ENCODE measurements around the gene VANGL2.

The VANGL2 gene

DNA sequence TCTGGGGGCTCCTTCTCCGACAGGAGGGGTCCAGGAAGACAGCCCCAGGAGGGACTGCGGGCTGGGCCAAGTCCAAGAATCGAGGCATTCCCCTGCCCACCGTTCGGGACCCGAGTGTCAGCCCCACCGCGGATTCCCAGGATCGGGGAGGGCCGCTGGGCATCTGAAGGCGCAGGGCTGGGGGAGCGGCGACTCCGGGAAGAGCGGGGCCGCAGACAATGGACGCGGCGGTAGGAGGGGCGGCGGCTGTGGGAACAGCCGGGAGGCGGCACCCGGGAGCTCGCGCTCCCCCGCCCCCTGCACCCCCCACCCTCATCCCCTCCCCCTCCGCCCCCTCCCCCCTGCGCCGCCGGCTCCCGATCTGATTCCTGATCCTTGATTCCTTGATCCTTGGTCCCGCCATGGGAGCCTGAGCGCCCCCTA, at the start of gene VANGL2:
TSS of gene VANGL2 (plus strand) at position 342 of the 423 bp plus-strand sequence. CDS start 15,274 bp downstream, outside the sequence.
- DNase-seq (ENCODE audit: low read depth): peak; percentile 38

DNA sequence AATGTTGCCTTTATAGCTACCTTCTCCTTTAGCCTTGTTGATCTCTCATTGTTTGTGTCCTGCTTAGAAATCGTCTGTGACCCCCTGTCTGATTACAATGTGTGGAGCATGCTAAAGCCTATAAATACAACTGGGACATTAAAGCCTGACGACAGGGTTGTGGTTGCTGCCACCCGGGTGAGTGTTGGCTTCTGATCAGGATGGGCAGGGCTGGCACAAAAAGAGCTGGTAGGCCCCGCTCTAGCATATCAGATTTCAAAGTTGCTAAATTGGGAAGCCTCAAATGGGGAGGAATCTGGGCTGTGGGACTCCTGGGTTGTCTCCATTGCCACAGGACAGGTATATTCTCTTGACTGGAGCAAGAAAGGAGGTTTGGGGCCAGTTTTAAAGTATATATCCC, 48.7 kb upstream of the VANGL2 start:
- no peak for DNase-seq (ENCODE audit: low read depth)

GRCh38 chr1:160352555-160352954, 47.8 kb upstream of the VANGL2 start:
- no peak for DNase-seq (ENCODE audit: low read depth)

GRCh38 chr1:160353223-160353622, 47.1 kb upstream of the VANGL2 start:
- no peak for DNase-seq (ENCODE audit: low read depth)

GRCh38 chr1:160354388-160354985, 45.9 kb upstream of the VANGL2 start:
- DNase-seq (ENCODE audit: low read depth): no peak

- no peak for DNase-seq (ENCODE audit: low read depth)
These were observed 42.9 kb upstream of the VANGL2 start for GRCh38 chr1:160357286-160358002.

GRCh38 chr1:160358073-160358472, 42.3 kb upstream of the VANGL2 start:
- DNase-seq (ENCODE audit: low read depth): no peak

- DNase-seq (ENCODE audit: low read depth): no peak
These were observed 40.7 kb upstream of the VANGL2 start for GRCh38 chr1:160359559-160360226.

- no peak for DNase-seq (ENCODE audit: low read depth)
These were observed 40.1 kb upstream of the VANGL2 start for GRCh38 chr1:160360227-160360695.

DNA sequence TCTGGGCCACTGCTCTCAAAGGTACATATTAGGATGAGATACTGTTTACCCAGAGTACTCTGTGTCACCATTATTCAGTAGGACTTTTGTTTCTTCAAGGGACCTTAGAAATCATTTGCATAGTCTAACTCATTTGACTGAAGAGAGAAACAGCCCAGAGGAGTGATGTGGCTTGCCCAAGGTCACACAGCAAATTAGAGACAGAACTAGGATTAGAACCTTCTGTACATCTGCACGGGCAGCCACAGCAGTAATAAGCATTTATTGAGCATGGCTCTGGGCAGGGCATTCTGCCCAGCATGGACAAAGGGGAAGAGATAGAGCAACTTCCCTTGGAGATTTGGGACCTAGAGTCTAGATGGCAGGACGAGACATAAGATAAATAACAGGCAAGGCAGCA, 39.2 kb upstream of the VANGL2 start:
- DNase-seq (ENCODE audit: low read depth): no peak

- DNase-seq (ENCODE audit: low read depth): no peak
These were observed 38.6 kb upstream of the VANGL2 start for GRCh38 chr1:160361814-160362167.

DNA sequence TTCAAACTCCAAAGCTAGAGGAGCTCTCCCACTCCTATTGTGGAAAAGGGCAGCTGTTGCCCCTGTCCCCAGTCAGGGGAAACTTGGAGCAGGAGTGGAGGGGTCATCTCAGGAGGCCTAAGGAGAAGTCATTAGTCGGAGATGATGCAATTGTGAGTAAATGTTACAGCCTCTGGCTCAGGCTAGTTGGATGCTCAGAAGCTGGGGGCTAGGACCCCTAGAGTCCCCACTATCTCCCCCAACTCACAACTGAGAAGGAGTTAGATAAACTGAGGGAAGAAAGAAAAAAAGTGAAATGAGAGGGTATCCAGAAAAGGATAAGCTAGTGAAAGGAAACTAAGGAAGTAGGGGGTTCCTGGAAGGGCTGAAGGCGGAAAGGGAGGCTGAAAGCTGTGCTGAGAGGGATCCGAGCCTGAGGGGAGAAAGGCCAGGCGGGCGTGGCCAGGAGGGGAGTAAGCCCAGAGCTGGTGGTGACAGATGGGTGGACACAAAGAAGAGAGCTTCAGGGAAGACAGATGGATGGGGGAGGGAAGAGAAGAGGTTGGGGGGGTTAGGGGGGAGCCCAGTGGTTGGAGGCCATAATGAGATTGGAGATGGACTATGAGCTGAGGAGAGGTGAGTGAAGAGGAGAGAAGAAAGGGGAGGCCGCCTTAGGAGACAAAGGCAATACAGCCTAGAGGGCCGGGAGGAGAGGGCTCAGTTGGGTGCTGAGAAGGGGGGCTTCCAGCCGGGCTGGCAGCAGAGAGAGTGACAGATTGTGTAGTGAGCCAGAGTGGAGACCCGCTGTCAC, 38.0 kb upstream of the VANGL2 start:
- DNase-seq (ENCODE audit: low read depth): no peak

DNA sequence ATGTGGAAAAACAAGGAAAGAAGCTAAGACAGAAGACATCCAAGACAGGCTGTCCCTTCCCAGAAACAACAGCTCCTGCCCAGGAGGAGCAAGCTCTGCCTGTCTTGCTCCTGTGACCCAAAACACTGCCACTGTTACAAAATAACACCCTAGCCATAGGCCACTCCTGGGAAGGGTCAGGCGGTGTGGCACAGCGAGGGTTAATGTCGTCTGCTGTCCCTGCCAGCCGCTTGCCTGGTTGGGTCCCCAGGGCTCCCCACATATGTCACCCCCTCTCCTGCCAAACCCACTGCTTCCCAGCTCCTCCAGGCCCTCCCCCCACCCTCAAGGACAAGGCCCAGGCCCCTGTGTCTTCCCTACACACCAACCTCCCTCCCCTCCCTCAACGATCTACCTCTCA, 37.4 kb upstream of the VANGL2 start:
- DNase-seq (ENCODE audit: low read depth): no peak

DNA sequence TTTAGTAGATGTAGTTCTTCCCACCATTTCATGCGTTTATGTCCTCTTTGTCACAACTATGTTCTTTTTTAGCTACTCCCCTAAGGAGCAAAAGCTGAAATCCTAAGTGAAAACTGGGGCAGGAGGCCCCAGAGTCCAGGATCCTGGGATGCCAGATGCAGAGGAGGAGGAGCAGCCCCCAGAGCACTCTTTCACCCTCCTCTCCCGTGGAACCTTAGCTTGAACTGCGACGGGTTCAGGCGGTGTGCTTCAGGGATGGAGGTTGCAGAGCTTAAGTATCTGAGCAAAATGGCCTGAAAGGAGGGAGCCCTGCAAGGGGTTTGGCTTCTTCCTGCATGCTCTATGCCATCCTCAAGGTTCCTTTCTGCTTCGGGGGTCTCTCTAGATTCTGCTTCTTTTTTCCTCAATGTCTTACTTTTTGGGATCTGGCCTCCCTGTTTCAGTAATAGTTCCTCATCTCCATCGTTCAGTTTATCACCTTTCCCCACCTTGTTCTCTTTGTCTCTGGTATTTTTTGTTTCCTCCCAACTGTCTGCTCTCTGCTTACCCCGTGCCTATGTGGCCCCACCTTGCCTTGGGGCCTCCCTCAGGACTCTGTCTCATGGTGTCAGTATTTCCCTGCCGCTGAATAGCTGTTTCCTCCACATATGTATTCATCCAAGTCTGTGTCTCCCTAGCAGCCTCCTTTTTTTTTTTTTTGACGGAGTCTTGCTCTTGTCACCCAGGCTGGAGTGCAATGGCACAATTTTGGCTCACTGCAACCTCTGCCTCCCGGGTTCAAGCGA, 36.2 kb upstream of the VANGL2 start:
- DNase-seq (ENCODE audit: low read depth): no peak

DNA sequence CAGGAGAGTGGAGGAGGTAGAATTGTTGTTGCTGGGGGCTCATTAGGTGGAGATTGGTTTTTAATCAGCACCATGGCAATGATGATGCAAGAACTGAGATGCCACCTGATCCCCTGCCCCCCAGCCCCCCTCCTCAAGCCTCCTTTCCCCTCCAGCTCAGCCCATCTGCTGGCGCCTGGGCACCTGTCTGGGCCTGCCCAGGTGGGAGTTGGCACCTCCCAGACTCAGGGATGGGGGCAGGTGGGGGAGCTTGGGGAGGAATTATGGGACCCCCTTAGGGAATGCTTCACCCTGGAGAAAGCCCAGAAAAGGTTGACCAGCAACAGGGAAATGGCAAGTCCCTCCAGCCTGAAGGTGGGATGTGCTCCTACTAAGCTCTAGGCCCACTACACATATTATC, 35.0 kb upstream of the VANGL2 start:
- DNase-seq (ENCODE audit: low read depth): no peak

DNA sequence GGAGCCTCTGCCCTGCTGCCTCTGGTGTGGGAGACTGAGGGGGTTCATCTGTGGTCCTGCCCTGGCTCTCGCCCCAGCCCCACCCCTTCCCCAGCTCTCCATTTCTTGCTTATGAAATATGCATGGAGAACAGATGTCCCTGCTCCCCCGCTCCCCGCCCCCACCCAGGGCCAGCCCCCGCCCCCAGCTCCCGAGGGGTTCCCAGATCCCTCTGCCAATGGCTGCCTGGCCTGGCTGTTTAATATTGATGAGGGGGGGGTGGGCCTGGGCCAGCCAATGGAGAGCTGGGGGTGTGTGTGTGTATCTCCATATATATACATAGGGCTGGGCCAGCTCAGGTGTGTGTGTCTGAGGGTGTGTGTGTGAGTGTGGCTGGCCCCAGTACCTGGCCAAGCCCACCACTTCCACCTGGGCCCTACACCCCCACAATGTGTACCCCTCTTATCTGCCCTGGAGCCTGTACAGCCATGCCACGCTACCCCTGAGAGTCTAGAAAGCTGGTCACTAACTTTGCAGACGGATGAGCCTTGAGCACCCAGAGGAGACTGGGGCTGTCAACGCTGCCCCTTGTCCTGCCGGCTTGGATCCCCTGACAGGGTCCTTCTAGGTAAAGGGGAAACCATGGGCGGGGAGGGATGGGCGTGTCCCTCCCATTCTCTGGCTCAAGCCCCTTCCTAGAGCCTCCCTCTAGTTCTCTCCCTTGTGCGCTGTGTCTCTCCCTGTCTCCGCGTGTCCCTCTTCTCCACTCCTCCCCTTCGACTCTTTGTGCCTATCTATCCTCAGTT, 33.4 kb upstream of the VANGL2 start, which contains the start of gene NHLH1:
TSS of gene NHLH1 (plus strand) at position 341 of the 785 bp plus-strand sequence. CDS start 3,661 bp downstream, outside the sequence.
- DNase-seq (ENCODE audit: low read depth): no peak

GRCh38 chr1:160367516-160367900, 32.9 kb upstream of the VANGL2 start:
- DNase-seq (ENCODE audit: low read depth): no peak

DNA sequence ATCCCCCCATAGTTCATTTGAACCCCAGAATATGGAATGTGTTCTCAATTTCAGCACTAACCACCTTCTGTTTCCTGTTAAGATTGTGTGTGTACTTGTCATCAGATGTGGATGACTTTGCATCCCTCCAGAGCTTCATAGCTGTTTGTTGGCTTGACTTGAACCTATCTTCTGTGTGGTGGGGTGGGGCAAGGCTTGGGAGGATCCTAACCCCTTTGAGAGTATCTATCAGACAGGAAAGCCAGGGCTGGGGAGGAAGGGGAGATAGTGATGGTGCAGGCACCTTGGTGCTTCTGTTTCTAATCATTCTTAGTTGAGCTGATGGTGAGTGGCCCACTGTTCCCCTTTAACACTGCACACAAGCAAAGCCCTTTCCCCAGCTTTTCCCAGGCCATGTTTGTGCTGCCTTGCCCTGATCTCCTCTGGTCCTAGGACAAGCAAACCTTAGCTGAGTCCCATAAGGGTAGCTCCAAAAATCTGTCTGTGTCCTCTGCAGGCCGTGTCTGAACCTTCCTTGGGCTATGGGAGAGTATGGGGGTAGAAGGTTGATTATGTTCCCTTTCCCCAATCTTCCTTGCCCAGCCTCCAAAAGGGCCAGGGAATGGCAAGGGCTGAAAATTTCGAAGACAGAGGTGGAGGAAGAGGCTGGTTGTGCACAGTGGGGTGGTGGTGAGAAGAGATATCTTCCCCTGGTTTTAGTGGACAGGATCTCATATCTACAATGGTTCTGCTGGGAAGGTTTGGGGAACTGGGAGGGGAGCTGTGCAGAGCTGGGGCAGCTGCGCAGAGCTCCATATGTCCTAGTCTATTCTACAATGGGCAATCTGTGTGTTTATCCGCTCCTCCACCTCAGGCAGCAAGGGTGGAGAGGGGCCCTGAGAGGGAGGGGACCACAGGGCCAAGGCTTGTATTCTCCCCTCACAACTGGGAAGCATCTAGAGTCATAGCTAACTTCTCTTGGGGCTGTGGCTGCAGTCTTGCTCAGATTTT, 32.1 kb upstream of the VANGL2 start:
- no peak for DNase-seq (ENCODE audit: low read depth)

DNA sequence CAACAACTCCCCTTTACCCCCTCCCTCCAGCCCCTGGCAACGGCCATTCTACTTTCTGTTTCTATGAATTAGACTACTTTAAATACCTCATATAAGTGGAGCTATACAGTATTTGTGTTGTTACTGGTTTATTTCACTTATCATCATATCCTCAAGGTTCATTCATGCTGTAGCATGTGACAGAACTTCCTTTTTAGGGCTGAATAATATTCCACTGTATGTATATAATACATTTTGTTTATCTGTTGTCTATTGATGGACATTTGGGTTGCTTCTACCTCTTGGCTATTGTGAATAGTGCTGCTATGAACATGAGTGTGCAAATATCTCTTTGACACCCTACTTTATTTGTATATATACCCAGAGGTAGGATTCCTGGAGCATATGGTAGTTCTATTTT, 31.3 kb upstream of the VANGL2 start:
- DNase-seq (ENCODE audit: low read depth): no peak

All from activated T-cell treated with anti-CD3 and anti-CD28 coated beads for 1 hour (primary cell).